H7 (cell line): ENCODE data around the gene MAPK6. TPM values are rescaled to one million over a fixed set of nuclear protein-coding genes. Genes with fewer than 3 reads are reported as not detected.

Experiments
- DNase-seq: peaks from one replicate; pipeline ENCODE4 v3.0.0; 2012
- H3K27me3 ChIP-seq: 2 replicates; pipeline ENCODE4 v1.6.0; 2011; ENCODE audit warnings: mild to moderate bottlenecking, low read length; ENCODE audit not compliant: control insufficient read depth, insufficient read depth
- H3K36me3 ChIP-seq: replicated peaks from 2 replicates; pipeline ENCODE4 v1.5.1; 2011; ENCODE audit warnings: low read length; ENCODE audit not compliant: control insufficient read depth, insufficient read depth
- H3K4me3 ChIP-seq: 2 replicates; pipeline ENCODE4 v1.5.1; 2011; ENCODE audit warnings: low read depth, mild to moderate bottlenecking, control low read depth, low read length, moderate library complexity; ENCODE audit not compliant: insufficient read depth
- total RNA-seq: library from RNA; depleted of rRNA; stranded (reverse); fragments of >200 nt; shearing (Covaris generic); gene quantifications from 2 replicates; pipeline ENCODE4 v1.2.3, GENCODE V29; 2014

Gene MAPK6
- total RNA-seq, 1 experiment from 2014 or later: 77.0 TPM

GRCh38 chr15:52004806-52005205 lies 14.2 kb upstream of the MAPK6 start:
- no peaks in the 10 kb centered on the region for H3K36me3 ChIP-seq
- H3K27me3 ChIP-seq: no peaks in the 10 kb centered on the region
- H3K4me3 ChIP-seq: no peak overlapping the region
- no peak for DNase-seq

DNA sequence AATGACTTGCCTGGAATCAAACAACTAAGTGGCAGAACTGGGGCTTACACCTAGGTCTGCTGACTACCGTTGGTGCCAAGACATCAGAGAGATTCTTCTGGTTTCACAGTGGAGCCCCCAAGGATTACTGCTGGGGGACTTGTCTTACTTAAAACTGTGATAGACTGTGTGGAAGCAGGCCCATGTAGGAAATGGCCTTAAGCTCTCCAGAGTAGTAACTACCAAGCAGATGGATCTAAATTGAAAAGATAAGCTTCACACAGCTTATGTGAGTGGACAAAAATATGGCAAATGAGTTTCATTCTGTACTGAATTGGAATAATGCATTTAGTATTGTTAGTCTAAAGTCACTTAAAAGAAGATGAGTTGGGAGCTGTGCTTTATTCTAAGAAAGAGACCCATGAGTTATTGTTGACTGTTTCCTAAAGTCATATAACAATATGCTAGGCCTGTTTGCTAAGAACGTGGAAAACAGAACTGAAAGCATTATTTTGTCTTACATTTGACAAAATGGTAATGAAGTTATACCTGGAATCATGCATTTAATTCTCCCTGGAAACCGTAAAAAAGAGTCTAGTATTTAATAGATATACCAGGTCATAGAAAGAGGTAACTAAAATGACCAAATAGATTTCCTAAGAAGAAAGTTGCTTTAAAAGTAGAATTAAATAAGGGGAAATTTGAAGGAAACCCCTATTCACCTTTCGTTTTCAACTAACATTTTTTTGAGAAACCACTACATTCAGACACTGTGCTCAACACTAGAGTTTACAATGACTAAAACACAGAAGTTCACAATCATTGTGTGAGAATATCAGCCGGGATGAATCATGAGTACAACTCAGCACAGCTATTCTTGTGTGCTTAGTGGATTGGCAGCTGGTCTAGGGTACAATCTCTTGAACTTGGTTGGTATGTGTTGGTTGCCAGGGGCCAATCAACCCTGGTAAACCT lies 13.0 kb upstream of the MAPK6 start:
- no peak for DNase-seq
- Histone ChIP-seq H3K27me3 (no peaks in the 10 kb centered on the region), H3K36me3 (no peaks in the 10 kb centered on the region), H3K4me3 (no peak overlapping the region)

GRCh38 chr15:52006702-52007340 lies 12.2 kb upstream of the MAPK6 start:
- DNase-seq: no peak

DNA sequence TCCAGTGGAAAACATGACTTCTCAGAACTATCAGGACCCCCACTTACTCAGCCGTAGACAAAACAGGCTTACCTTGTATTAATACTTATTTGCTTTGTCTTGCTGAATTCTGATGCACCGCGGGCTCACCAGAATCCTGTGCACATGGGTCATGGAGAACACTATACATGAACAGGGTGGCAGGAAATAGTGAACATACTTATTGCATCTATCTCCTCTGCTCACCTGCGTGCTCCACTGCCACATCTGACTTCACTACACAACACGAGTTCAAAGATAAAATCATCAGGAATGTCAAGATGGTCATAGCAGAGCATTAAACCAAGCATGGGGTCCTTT lies 10.7 kb upstream of the MAPK6 start:
- no peaks in the 10 kb centered on the region for H3K36me3 ChIP-seq

More at GRCh38 chr15:52006702-52007340, 12.2 kb upstream of the MAPK6 start:
- H3K27me3 ChIP-seq: no peaks in the 10 kb centered on the region
- H3K36me3 ChIP-seq: no peaks in the 10 kb centered on the region
- H3K4me3 ChIP-seq: no peak overlapping the region

DNA sequence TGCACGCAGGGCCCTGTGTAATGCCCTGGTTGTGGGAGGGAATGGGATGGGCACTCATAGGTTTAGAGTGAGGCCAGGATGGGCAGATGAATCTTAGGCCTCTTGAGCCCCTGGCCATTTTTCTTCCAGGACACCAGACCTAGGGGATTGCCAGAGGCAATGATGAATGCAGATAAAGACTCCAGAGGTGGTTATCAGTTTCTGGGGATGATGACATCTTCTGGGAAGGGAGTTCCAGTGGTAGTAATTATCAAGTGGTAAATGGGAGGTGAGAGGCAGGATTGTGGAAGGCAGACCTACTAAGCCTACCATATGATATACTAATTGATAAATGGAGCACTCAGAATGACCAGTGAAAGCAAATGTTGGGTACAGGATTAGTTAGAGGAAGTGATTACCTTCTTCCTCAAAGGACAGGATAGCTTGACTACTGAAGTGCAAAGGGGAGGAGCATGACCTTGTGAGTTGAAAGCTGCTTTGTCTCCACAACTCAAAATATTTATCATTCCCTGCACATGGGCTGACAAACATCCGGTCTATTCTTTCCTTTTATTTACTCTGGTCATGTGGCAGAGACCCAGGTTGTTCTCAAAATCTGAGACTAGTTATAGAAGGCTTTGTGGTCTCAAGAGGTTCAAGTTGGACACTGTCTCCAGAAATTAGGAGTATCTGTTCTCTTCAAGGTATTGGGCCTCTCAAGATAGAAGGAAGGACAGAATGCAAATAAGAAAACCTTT lies 10.2 kb upstream of the MAPK6 start:
- DNase-seq: no peak

More for the DNA sequence above, 10.7 kb upstream of the MAPK6 start:
- Histone ChIP-seq H3K4me3 (no peak overlapping the region), H3K27me3 (no peaks in the 10 kb centered on the region)
- no peak for DNase-seq

GRCh38 chr15:52010633-52011595 lies 8.1 kb upstream of the MAPK6 start:
- DNase-seq: no peak
- H3K36me3 ChIP-seq: no peaks in the 10 kb centered on the region
- H3K4me3 ChIP-seq: no peak overlapping the region
- H3K27me3 ChIP-seq: no peaks in the 10 kb centered on the region

More for the DNA sequence above, 10.2 kb upstream of the MAPK6 start:
- H3K36me3 ChIP-seq: no peaks in the 10 kb centered on the region
- no peaks in the 10 kb centered on the region for H3K27me3 ChIP-seq
- no peak overlapping the region for H3K4me3 ChIP-seq

DNA sequence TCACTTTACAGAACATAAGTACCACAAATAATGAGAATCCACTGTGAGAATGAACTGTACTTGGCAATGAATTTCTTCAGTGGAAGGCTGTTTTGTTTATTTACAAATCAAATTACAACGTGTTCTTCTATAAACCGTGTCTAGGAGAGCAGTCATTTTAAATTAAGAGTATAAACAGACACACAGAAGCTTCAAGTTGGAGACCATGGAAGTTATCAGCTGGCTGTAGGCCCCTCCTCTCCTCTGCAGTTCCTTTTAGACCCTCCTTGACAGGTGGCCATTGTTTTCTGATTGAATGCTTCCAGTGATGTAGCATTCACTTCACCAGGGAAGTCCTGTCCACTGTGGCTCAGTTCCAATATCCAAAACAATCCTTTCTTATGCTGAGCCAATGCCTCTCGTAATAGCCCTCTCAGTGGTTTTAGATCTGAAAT lies 7.3 kb upstream of the MAPK6 start:
- Histone ChIP-seq H3K27me3 (no peaks in the 10 kb centered on the region), H3K36me3 (no peaks in the 10 kb centered on the region), H3K4me3 (no peak overlapping the region)
- DNase-seq: no peak

GRCh38 chr15:52012210-52012609 lies 6.8 kb upstream of the MAPK6 start:
- H3K36me3 ChIP-seq: no peaks in the 10 kb centered on the region
- no peak overlapping the region for H3K4me3 ChIP-seq
- no peak for DNase-seq

DNA sequence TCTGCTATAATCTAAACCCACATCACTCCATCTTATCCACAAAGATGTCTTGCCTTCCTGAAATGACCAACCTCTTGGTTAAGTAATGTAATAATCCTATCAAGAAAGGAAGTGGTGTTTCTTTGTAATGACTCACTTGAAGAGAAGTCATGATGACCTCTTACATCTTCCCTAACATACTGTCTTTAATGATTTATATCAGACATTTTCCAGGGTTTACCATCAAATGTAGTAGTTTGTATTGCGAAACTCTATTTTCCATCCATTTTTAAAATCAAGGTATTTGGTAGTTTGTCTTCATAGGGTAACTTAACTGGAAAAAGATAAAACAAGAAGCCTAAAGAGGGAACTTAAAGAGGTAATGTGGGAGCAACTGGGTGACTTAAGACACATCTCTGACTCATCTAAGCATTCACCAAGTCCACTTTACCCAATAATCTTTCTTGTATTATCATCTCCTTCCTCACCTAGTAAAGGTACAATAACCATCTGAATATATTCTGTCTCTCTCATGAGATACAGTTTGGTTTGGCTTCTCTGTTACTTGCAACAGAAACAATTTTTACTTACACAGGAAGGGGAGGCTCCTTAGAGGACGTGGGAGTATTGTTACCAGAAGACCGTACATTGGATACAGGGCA lies 5.7 kb upstream of the MAPK6 start:
- Histone ChIP-seq H3K36me3 (no peaks in the 10 kb centered on the region), H3K4me3 (no peak overlapping the region), H3K27me3 (no peaks in the 10 kb centered on the region)
- no peak for DNase-seq

More at GRCh38 chr15:52012210-52012609, 6.8 kb upstream of the MAPK6 start:
- no peaks in the 10 kb centered on the region for H3K27me3 ChIP-seq

- DNase-seq: no peak
- no peak overlapping the region for H3K4me3 ChIP-seq
- H3K36me3 ChIP-seq: no peaks in the 10 kb centered on the region
- H3K27me3 ChIP-seq: no peaks in the 10 kb centered on the region
Observed at GRCh38 chr15:52014616-52015015, 4.4 kb upstream of the MAPK6 start.

- Histone ChIP-seq H3K4me3 (no peak overlapping the region), H3K27me3 (no peaks in the 10 kb centered on the region), H3K36me3 (no peaks in the 10 kb centered on the region)
- no peak for DNase-seq
Observed at GRCh38 chr15:52016316-52016715, 2.7 kb upstream of the MAPK6 start.

- no peaks in the 10 kb centered on the region for H3K36me3 ChIP-seq
- no peaks in the 10 kb centered on the region for H3K27me3 ChIP-seq
- no peak for DNase-seq
- no peak overlapping the region; the same call in 1 of the 2 replicates for H3K4me3 ChIP-seq
Observed at GRCh38 chr15:52018244-52018643, 775 bp upstream of the MAPK6 start.

- Histone ChIP-seq H3K27me3 (no peaks in the 10 kb centered on the region), H3K4me3 (peak overlapping the region; percentile 90), H3K36me3 (no peaks in the 10 kb centered on the region)
- DNase-seq: peak; percentile 92
Observed at GRCh38 chr15:52019394-52020220, 588 bp downstream of the MAPK6 start.
